Eye (tissue), 1 donor: Measurements from ENCODE around the gene ATP11A.
"Not testable (repeated sequence)": the region's sequence is repeated elsewhere in the genome, so short reads cannot be mapped to it uniquely, and the experiment has no call there.

ENCODE experiments used
- DNase-seq: peaks from one replicate; pipeline ENCODE4 v3.0.0-alpha.2; 2015

ATP11A gene

DNA sequence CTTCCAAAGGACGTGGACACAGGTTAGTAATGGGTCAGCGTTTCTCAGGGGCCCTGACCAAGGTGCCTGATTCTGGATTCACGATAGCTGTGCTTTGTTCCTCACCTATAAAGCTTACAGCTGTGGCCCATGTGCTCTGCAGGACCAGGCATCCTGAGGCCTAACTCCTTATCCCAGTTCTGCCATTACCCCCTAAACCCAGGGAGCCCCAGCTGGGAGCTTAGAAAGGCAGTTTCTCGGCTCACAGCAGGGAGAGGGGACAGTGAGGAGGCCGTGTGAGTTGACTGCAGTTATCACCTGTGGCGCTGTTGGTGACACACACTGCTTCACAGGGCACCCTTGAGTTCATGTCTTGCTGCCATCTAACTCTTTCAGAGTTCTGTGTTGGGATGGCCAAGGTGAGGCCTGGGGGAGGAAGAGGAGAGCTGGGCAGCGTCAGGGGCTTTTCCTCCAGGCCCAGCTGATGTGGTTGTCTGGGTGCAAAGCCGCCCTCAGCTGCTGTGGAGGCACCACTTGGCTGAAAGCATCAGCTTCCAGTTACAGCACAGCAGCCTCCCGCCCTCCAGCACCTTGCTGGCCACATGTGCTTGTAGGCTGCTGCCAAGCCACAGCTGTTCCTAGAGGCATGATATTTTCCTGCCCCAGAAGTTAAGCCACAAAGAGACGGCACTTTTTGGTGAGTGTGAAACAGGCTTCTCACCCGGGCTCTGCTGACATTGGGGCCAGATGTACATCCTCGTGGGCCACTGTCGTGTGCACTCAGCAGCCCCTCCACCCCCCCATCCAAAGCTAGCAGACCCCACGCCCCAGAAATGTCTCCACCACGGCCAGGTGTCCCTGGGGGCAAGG is 179.6 kb downstream of the ATP11A start:
- no peak for DNase-seq

DNA sequence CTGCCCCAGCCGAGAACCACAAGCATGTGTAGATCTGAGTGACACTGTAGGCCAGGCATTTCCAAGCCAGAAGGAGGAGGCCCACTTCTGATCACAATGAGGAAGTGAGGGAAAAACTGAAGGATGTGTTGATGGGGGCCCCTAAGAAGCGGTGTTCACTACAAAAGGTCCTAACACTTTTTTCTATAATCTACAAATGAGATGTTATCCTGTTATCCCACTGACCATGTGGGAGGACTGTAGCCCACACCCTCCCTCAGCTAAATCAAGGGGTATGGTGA is 180.2 kb downstream of the ATP11A start:
- DNase-seq = no peak

DNA sequence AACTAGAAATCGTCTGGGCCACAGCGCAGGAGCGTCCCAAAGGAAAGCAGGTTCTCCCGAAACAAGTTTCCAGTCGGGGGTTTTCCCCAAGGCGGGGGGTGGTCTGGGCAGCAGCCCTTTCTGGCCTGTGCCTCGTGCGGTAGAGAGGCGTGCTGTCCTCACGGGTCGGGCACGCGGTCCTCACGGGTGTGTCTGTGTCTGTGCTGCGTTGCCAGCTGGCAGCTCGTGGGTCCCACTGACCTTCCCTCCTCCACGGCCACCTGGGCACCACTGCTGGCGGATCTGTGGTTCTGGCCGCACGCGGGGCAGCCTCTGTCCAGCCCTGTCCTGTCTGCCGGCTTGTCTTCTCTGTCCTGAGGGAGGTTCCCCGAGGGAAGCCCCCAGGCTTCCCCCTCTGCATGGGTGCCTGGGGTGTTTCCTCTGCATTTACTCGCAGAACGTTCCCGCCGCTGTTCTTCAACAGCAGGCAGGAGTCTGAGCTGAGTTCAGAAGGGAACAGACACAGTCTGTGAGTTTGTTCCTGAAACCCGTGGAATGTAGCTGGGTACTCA is 181.0 kb downstream of the ATP11A start:
- no peak for DNase-seq

DNA sequence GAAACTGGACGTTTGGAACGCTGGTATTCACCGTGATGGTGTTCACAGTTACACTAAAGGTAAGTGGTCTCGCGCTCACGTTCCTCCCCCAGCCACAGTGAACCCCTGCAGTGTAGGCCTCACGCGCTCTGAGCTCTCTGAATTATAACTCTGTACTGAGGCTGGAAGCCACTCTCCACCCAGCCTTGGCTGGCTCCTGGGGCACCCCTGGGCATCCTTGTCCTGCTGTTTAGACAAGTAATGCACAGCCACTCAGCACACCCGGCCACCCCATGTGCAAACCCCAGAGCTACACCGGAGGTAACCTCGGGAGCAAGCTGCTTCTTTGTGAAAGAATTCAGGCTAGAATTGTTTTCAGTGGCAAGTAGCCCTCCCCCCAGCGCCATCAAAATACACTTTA is 181.9 kb downstream of the ATP11A start:
- no peak for DNase-seq

DNA sequence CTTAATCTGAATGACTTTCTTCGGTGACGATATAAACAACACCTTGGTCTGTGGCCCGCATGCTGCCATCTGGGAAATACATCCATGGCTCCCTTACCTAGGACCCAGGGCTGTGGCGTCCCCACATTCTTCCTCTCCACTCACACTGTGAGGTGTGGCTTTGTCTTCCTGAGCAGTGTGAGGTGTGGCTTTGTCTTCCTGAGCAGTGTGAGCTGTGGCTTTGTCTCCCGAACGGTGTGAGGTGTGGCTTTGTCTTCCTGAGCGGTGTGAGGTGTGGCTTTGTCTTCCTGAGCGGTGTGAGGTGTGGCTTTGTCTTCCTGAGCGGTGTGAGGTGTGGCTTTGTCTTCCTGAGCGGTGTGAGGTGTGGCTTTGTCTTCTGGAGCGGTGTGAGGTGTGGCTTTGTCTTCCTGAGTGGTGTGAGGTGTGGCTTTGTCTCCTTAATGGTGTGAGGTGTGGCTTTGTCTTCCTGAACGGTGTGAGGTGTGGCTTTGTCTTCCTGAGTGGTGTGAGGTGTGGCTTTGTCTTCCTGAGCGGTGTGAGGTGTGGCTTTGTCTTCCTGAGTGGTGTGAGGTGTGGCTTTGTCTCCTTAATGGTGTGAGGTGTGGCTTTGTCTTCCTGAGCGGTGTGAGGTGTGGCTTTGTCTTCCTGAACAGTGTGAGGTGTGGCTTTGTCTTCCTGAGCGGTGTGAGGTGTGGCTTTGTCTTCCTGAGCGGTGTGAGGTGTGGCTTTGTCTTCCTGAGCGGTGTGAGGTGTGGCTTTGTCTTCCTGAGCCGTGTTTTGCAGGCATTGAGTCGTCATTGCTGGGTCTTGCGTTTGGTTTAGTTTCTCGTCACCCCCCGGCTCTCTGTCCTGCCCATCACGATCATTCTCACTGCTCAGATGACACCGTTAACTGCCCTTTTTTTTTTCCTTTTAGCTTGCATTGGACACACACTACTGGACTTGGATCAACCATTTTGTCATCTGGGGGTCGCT is 183.1 kb downstream of the ATP11A start:
- DNase-seq = not testable (repeated sequence)

DNA sequence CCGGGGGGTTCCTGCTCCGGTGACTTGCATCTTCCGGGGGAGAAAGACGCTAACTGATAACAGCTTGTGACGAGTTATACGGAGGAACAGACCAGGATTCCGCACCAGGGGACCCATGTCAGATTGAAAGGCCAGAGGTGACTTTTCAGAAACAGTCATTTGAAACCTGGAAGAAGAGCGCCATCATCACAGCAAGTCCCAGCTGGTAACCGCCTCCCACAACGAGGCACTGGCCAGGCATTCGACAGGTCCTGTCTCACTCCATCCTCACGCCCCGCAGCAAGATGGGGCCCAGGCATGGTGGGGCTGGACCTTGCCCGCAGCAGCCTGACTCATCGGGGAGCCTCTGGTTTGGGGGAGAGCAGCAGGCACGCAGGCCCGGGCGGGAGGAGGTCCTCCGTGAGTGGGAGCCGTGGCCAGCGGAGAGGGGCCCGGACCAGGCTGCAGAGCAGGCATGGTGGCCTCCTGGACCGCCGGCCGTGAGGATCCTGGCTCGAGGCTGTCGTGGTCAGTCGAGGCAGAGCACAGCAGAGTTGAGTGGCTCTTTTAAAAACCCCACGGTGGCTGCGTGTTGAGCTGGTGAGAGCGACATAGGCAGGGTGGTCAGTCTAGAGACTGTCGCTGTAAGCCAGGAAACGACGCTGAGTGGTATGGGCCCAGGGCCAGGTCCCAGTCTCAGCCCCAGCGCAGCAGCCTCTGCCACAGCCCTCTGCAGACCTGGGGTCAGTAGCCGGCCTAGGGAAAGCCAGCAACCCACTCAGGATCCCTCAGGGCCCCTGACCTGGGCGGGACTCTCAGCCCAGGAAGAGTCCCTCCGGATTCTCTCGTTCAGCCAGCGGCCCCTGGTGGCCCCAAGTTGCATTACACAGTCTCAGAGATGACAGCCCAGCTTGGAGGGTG is 184.3 kb downstream of the ATP11A start:
- DNase-seq = peak; percentile 93

DNA sequence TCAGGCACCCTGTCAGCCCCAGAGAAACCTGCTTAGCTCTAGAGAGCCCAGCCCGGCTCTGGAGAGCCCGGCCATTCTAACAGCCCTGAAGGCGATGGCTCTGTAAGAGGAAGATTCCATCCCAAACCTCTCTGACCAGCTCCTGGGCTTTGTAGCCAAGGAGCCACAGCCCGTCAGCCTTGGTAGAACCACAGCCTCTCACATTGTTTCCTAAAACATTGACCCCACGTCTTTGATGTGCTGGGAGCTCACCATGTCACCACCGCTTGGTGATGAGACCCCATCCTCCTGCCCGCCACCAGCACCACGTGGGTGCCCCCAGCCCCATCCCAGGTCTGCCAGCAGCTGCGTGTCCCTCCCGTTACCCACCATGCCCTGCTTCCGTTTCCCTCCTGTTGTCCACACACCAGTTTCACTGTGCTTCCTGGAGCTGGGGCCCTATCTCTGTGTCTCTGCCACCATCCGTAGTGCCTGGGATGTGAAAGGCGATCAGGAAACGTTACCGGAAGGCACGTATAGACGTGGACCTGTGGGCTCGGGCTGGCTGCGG is 185.0 kb downstream of the ATP11A start:
- DNase-seq = no peak

DNA sequence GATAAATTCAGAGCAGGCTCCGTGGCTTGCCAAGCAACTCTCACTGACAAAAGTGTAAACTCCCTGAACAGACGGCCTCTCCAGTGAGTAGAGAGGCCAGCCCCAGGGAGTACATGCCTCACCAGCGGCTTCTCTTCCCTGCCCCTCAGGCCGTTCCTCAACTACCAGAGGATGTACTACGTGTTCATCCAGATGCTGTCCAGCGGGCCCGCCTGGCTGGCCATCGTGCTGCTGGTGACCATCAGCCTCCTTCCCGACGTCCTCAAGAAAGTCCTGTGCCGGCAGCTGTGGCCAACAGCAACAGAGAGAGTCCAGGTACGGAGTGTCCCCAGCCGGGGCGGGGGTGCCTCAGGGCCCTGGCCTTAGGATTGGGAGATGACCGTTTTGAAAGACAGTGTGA is 185.8 kb downstream of the ATP11A start:
- DNase-seq = no peak

DNA sequence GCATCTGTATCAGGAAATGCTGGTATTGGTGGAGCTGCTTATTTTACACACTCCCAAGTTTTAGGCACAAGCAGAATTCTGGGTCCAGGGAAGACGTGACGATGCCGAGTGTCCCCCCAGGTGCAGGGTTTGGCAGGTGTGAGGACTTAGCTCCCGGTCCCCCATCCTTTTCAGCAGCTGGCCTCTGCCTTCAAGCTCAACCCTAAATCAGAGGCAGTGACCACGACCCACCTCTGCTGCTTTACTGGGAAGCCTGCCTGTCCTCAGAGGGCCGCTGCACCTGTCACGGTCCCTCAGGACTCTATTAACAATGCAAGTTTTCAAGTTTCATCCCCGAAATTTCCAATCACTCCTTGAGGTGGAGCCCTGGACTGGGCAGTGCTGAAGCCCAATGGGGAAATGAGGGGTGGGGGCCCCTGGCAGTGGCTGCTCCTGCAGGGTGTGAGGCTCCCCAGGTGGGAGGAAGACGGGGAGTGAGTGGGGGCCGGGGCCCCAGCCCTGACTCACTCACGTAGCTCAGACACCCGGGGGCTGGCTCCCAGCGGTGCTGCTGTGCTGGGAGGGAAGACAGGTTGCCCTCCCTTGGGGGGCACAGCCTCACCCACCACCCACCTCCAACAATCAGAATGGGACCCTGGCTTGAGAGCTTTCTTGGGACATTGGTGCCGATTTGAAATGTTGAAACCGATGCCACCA is 186.6 kb downstream of the ATP11A start:
- no peak for DNase-seq

DNA sequence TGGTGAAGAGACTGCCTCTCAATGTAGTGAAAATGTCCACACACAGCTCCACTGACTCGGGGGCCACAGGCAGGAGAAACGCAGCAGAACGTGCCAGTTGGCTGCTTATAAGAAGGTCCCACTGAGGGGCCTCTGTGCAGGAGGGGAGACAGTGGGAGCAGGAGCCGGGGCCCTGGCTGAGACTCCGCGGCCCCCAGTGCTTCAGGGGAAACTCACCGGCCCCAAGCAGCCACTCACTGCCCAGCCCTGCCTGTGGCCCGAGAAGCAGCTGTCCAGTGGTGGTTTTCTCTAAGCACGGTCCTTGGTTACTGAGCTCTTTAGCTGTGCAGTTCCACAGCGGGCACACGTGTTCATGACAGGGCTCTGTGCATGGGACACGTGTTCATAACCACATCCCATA is 187.2 kb downstream of the ATP11A start:
- no peak for DNase-seq

DNA sequence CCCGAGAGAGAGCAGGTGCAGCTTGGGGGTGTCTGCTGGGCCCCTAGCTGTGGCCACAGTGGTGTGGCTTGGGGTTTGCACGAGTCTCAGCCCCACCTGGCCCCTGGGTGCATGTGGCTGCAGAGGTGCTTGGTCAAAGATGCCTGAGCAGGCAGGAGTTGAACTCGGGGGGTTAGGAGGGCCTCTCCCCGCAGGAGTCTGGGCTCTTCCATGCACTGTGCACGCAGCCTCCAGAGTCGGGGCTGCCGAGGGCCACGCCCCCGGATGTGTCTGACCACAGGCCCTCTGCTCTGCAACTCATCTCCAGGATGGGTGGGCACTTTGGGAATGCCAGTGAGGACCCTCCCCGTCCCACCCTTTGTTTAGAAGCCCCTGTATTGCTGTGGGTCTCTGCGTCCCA is 187.7 kb downstream of the ATP11A start:
- DNase-seq = no peak

DNA sequence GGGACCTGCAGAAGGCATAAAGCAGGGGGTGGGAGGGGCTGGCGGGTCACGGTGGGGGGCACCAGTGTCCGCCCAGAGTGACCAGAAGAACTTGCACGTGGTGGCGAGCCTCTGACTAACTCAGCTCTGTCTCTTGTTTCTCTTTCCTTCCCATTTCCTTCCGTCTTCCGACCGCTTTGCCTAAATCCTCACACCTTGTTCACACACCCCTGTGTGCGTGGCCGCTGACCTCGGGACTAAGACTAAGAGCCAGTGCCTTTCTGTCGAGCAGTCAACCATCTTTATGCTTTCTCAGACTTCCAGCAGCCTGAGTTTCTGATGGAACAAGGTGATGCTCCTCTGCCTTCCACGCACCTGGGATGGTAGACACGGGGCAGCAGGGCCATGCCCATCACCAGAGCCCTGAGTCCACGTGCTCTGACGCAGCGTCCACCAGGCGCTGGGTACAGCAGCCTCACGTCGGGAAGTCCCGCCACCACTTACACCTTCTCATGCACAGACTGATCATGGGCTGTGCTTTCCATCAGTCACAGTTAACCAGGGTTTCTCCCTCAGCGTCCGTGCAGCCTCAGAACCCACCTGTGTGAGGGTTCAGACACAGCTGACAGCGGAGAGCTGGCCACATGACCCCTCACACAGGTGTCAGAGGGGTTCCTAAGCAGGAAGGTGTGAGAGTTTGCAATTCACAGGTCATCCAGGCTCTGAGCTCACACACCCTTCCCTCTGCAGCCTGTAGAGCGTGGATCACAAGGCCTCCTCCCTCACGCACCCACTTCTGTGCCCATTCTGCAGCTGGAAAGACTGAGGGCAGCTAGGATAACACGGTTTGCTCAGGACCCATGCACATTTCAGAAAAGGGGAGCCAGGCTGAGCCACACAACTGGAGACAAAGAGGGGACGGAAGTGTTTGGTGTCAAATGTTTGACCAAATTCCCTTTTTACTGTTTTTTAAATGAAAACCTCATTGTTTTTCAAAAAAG is 188.4 kb downstream of the ATP11A start:
- DNase-seq = no peak

DNA sequence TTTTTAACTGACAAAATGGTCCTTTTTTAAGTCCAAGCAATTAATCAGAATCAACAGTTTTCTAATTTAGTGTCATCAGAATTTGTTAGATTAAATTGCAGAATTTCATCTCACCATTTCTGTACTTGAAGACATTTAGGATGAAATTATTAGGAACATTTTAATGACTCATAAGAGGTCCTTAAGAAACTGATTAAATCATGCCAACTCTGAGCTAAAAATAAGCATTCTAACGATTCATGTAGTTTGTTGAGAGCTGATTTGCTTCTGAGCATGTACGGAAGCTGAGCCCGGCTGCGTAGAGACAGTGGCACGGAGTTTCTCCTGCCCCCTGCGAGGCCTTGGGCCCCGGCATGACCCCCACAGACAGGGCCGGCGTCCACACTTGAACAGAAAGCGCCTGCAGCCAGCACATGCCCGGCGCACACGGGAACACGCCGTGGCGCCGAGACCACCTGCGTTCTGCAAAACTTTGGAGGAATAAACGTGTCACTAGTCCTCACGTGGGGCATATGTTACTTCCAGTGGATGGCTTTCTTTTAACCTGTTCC is 189.5 kb downstream of the ATP11A start:
- DNase-seq = no peak

DNA sequence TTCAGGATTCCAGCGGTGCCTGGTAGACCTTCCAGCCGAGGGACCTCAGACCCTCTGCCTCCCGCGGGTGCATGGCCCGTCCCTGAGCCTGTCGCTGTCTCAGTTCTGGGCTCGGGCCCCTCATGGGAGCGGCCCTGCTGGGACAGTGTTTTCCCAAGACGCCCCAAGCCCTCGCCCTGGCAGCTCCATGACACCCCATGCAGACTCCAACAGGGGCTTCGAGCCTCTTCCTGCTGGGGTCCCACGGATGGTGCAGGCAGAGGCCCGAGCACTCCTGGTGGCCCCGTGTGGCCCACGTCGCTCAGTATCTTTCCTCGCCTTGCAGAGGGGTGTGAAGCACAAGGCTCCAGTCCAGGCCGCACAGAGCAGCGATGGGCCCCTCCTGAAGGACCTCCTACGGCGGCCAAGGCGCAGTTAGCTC is 190.4 kb downstream of the ATP11A start:
- no peak for DNase-seq

DNA sequence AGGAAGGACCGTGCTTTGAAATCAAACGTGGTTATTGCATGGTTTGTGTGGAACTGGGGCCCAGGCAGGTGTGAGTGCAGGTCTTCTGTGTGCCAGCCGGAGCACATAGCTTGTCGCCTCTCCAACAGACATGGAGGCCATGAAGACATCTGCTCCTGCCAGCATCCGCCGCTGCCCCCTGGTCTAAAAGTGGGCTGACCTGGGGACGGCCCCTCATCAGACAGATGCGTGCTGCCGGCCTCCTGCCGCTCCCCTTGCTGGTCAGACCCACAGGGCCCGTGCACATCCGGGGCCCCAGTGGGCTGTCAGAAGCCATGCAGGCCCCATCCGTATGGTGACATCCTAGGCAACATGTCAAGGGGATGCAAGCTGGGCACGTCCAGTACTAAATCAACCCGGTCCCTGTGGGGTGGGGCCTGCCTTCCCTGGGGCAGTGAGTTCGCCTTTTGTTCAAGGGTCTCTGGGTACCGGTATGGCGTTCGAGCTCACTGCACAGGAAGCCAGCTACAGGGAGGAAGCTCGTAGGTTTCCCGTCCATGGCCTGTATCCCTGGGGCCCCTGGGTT is 191.2 kb downstream of the ATP11A start:
- DNase-seq = no peak

DNA sequence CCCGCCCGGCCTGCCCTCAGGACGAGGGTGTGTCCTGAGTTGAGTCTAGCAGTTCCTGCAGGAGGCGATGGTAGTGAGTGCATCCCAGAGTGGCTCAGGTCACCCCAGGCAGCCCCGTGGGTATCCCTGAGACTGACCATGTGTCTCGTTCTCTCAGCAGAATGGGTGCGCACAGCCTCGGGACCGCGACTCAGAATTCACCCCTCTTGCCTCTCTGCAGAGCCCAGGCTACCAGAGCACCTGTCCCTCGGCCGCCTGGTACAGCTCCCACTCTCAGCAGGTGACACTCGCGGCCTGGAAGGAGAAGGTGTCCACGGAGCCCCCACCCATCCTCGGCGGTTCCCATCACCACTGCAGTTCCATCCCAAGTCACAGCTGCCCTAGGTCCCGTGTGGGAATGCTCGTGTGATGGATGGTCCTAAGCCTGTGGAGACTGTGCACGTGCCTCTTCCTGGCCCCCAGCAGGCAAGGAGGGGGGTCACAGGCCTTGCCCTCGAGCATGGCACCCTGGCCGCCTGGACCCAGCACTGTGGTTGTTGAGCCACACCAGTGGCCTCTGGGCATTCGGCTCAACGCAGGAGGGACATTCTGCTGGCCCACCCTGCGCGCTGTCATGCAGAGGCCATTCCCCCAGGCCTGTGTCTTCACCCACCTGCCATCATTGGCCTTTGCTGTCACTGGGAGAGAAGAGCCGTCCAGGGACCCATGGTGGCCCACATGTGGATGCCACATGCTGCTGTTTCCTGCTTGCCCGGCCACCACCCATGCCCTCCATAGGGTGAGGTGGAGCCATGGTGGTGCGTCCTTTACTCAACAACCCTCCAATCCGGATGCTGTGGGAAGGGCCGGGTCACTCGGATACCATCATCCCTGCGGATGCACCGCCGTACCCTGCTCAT is 192.1 kb downstream of the ATP11A start:
- DNase-seq = no peak

DNA sequence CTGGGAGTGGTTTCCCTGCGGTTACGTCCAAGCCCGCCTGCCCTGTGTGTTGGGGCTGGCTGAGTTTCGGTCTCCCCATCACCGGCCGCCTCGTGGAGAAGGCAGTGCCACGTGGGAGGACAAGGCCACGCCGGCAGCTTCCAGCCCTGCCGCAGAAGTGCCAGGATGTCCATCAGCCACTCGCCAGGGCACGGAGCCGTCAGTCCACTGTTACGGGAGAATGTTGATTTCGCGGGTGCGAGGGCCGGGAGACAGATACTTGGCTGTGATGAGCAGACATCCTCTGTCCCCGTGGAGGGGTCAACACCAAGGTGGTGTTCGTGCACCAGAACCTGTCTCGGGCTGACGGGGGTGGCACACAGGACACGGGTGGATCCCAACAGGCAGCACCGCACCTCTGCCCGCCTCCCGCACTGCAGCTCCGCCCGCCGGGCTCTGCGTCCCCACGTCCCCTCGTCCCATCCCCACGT is 192.8 kb downstream of the ATP11A start:
- no peak for DNase-seq

DNA sequence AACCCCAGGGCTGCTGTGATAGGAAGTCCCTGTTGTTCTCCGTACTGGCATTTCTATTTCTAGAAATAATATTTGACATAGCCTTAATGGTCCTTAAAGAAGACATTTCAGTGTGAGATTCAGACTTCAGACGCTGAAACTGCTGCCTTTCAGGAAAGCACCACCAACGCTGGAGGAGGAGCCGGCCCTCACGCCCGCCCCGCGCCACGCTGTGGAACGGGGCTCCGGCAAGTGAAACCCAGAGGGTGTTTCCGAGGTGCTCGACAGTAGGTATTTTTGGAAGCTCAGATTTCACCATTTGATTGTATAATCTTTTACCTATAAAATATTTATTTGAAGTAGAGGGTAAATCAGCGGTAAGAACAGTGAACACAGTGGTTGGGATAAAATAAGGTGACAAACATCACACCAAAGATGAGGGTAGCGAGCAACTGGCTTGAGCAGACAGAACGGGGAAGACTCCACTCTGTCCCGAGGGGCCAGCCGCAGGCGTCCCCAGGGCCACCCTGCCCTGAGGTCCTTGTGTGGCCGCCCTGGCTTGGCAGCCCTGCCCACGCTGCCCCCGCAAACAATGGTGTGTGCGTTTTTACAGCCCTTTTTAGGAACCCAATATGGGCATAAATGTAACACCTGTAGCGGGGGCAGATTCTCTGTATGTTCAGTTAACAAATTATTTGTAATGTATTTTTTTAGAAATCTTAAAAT is 193.6 kb downstream of the ATP11A start:
- no peak for DNase-seq
